Kidney epithelial cell (primary cell): Measurements from ENCODE around the gene IPO13. TPM values are rescaled to one million over a fixed set of nuclear protein-coding genes. Genes with fewer than 3 reads are reported as not detected.

Experiments
- DNase-seq: peaks from one replicate; pipeline ENCODE4 v3.0.0-alpha.2; 2010; ENCODE audit warnings: low read depth
- H3K27me3 ChIP-seq: 2 replicates; pipeline ENCODE4 v1.6.0; 2011; ENCODE audit warnings: low read length; ENCODE audit not compliant: control insufficient read depth, insufficient read depth
- H3K36me3 ChIP-seq: 2 replicates; pipeline ENCODE4 v1.5.1; 2011; ENCODE audit warnings: low read length; ENCODE audit not compliant: control insufficient read depth, insufficient read depth
- H3K4me3 ChIP-seq: 2 replicates; pipeline ENCODE4 v1.5.1; 2011; ENCODE audit warnings: low read depth, mild to moderate bottlenecking, control low read depth, low read length
- total RNA-seq: library from RNA; depleted of rRNA; stranded (reverse); fragments of >200 nt; gene quantifications from 2 replicates; pipeline ENCODE4 v1.2.3, GENCODE V29; 2015
- TF ChIP-seq, protein P1 (sequence below): IDR thresholded peaks from 2 replicates; pipeline ENCODE4 v1.5.1; 2011; ENCODE audit warnings: mild to moderate bottlenecking, moderate library complexity, low read length, control low read depth, inconsistent platforms; ENCODE audit not compliant: insufficient read depth, poor library complexity, severe bottlenecking

The IPO13 gene
- total RNA-seq, 1 donor from 2014 or later = 32.8 TPM

DNA sequence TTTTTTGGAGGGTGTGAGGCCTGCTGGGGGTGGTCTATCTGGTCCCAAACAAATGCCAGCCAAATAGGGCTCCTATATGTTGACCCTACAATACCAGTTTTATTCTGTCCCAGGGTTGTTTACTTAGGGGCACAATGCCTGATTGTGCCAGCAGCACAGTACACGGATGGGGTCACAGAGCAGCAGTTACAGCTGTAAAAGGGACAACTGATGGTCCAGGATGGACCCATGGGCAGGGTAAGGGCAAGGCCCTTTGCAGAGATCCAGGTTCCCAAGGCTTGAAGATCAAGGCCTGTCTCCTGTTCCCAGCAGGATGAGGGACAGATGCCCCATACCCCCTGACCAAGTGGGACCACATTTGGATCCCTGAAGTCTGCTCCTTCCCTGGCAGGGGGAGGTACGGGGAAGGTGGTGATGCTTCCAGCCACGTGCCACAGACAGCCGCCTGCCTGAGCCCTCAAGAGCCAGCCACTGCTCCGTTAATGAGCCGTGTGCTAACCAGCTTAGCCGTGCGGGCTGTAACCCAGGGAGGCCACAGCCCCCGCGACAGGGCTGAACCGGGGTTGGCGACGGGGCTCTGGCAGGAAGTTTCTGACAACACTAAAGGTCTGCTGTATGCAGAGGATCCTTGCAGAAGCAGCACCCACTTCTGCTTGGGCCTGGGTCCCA, 66.3 kb downstream of the IPO13 start:
- Histone ChIP-seq H3K36me3 (no peaks in the 10 kb centered on the region), H3K4me3 (no peak overlapping the region), H3K27me3 (peaks cover 15% of the 10 kb centered on the region)
- TF ChIP-seq, protein P1, sequence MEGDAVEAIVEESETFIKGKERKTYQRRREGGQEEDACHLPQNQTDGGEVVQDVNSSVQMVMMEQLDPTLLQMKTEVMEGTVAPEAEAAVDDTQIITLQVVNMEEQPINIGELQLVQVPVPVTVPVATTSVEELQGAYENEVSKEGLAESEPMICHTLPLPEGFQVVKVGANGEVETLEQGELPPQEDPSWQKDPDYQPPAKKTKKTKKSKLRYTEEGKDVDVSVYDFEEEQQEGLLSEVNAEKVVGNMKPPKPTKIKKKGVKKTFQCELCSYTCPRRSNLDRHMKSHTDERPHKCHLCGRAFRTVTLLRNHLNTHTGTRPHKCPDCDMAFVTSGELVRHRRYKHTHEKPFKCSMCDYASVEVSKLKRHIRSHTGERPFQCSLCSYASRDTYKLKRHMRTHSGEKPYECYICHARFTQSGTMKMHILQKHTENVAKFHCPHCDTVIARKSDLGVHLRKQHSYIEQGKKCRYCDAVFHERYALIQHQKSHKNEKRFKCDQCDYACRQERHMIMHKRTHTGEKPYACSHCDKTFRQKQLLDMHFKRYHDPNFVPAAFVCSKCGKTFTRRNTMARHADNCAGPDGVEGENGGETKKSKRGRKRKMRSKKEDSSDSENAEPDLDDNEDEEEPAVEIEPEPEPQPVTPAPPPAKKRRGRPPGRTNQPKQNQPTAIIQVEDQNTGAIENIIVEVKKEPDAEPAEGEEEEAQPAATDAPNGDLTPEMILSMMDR = no peak
- no peak for DNase-seq

DNA sequence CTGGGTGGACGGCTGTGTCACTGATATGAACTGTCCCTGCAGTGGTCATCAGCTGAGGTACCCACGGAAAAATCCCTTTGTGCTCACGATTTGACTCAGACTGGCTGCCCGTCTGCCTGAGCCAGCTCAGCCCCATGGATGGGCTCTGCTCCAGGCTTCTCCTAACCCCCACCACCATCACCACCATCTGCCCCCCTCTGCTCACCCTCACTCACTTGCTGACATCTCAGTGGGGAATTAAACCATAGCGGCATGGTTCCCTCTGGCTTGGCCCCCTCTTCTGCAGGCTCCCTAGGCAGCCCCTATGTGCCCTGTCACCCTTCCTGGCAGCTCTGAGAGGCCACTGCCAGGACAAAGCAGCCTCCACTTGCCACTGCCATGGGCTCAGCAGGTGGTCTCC, 67.2 kb downstream of the IPO13 start:
- no peak overlapping the region for H3K4me3 ChIP-seq
- H3K36me3 ChIP-seq = no peaks in the 10 kb centered on the region
- TF ChIP-seq, protein P1 = no peak
- H3K27me3 ChIP-seq = peaks cover 15% of the 10 kb centered on the region
- no peak for DNase-seq

DNA sequence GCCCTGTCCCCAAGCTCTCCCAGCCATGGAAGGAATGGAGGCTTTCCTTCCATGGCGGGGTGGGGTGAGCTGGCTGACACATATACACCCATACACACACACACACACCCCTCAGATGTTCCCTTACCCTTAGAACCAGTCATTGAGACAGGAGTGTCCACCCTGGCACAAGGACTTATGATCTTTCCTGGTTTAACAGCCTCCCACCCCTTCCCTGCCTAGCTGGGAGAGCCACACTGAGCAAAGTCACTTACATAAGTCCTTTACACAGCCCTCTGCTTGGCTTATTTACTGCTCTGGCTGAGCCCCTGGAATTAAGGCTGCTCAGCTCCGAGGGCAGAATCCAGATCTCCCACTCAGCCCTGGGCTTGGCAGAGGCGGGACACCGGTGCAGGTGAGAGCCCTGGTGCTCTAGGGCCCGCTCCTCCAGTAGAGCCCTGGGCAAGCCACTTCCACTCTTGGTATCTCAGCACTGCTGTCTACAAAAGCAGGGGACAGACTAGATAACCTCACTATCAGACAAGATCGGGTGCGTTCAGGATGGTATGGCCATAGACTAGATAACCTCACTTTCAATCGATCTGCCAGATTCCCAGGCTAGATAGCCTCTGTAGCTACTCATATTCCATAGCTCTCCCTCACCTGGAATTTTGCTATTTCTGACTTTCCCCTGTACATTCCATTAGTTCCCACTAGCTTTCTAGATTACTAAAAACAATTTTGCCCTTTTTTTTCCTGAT, 67.8 kb downstream of the IPO13 start:
- Histone ChIP-seq H3K36me3 (no peaks in the 10 kb centered on the region), H3K4me3 (no peak overlapping the region), H3K27me3 (peaks cover 15% of the 10 kb centered on the region)
- TF ChIP-seq, protein P1 = no peak
- DNase-seq = no peak

DNA sequence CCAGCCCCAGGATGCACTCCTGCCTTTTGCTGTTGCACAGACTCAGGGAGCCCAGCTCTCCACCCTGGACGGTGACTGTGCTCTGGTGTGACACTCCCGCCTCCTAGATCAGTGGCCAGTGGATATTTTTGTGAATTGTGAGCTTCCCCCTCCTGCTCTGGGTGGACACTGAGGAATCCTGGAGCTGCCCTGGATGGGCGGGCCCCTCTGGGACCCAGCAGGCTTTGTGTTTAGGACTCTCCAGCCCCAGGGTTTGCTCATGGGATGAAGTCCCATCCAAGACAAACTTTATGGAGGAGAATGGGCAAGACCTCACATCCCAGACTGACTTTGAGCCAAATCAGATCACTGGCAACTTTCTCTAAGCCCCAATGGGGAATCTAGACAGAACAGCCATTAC, 68.5 kb downstream of the IPO13 start:
- H3K4me3 ChIP-seq = no peak overlapping the region
- H3K36me3 ChIP-seq = no peaks in the 10 kb centered on the region
- peaks cover 15% of the 10 kb centered on the region for H3K27me3 ChIP-seq
- DNase-seq = no peak
- TF ChIP-seq, protein P1 = no peak

DNA sequence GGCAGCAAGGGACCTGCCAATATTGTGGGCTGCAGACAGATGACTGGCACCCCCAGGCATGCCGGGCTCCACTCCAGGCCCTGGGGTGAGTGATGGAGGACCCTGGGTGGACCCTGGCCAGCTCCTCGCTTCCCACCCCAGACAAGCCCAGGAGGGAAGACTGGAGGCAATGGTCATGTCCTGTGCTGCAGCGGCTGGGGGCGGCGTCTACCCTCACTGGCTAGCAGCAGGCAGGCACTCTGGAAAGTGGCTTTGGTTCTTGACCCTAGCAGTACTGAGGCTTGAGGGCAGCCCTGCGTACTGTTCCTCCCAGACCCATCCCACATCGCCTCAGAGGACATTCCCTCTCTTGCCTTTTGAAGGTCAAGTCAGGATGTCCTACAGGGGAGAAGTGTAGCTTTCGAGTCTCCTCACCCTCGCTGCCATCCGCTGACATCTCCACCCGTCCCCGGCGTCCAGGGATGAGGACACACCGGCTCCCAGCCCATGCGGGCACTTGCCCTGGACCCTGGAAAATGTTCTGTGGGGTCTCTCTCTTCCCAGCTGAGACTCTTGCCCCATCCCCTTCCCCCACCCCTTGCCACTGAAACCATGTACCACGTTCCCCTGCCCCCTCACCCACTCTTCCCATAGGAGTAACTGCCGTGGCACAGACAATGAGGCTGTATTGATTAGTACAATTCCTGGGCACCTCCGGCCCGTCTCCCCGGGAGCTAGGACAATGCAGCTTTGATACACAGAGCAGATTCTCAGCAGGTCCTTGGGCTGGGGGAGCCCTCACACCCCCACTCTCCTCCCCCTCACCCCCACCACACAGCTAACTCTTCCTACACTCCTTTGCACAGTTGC, 69.5 kb downstream of the IPO13 start:
- Histone ChIP-seq H3K27me3 (peaks cover 15% of the 10 kb centered on the region), H3K36me3 (no peaks in the 10 kb centered on the region), H3K4me3 (no peak overlapping the region)
- no peak for DNase-seq
- TF ChIP-seq, protein P1 = no peak
